Lung (tissue), 12 donors: ENCODE measurements around the gene FANCC. TPM values are rescaled to one million over a fixed set of nuclear protein-coding genes. Genes with fewer than 3 reads are reported as not detected.

Experiments used
- ATAC-seq: fragments of 200-7000 bp; cut with Tn5 transposase; one replicate; pipeline ENCODE4 v1.9.1; 2020; ENCODE audit warnings: moderate number of reproducible peaks; ENCODE audit not compliant: insufficient read depth, low FRiP score
- DNase-seq, 3 donors: peaks; one replicate each; pipeline ENCODE4 v3.0.0-alpha.2; 2013 to 2017
- H3K27ac ChIP-seq, 2 donors: one replicate each; pipeline ENCODE4 v1.5.1; 2013; ENCODE audit warnings: mild to moderate bottlenecking in 2 of 2, moderate library complexity in 2 of 2, control low read depth in 1 of 2, inconsistent platforms in 1 of 2, low read depth in 1 of 2, low read length in 1 of 2
- H3K27me3 ChIP-seq, 3 donors: one replicate each; pipeline ENCODE4 v1.5.1; 2013; ENCODE audit warnings: low read length in 2 of 3; ENCODE audit not compliant: control insufficient read depth in 3 of 3, insufficient read depth in 3 of 3
- H3K36me3 ChIP-seq, 4 donors: one replicate each; pipeline ENCODE4 v1.5.1; 2013; ENCODE audit warnings: low read length in 4 of 4, mild to moderate bottlenecking in 1 of 4, moderate library complexity in 1 of 4; ENCODE audit not compliant: control insufficient read depth in 4 of 4, insufficient read depth in 4 of 4
- H3K4me1 ChIP-seq, 5 donors: one replicate each; pipeline ENCODE4 v1.5.1; 2013; ENCODE audit warnings: low read length in 5 of 5, mild to moderate bottlenecking in 2 of 5, moderate library complexity in 1 of 5; ENCODE audit not compliant: control insufficient read depth in 5 of 5, insufficient read depth in 5 of 5
- H3K4me3 ChIP-seq: one replicate; pipeline ENCODE4 v1.5.1; 2013; ENCODE audit warnings: mild to moderate bottlenecking, control low read depth, moderate library complexity
- H3K9ac ChIP-seq, 2 donors: one replicate each; pipeline ENCODE4 v1.5.1; 2013; ENCODE audit warnings: low read length in 2 of 2, control low read depth in 1 of 2; ENCODE audit not compliant: insufficient read depth in 1 of 2
- H3K9me3 ChIP-seq, 4 donors: one replicate each; pipeline ENCODE4 v1.5.1; 2013; ENCODE audit warnings: low read length in 3 of 4, mild to moderate bottlenecking in 1 of 4, moderate library complexity in 1 of 4; ENCODE audit not compliant: control insufficient read depth in 4 of 4, insufficient read depth in 3 of 4
- CTCF ChIP-seq: IDR thresholded peaks from 2 replicates; pipeline ENCODE4 v1.5.1; 2012; ENCODE audit warnings: mild to moderate bottlenecking; ENCODE audit errors: control extremely low read depth, extremely low read depth
- WGBS, 2 donors: extraction: QIAGEN DNeasy Blood & Tissue Kit; methylation state at CpG; one replicate each; pipeline ENCODE4 v1.1.7; 2013; 5-methylcytosine and 5-hydroxymethylcytosine counted together
- polyA plus RNA-seq, 2 donors: library from polyadenylated mRNA; stranded (reverse); fragments of 200-250 nt; gene quantifications; one replicate each; pipeline ENCODE4 v1.2.1, GENCODE V29; 2013
- total RNA-seq, 2 donors: library from RNA; depleted of rRNA in 1 of 2; stranded (reverse); fragments of >200 nt in 1 of 2; gene quantifications; one replicate each; pipeline ENCODE4 v1.2.1, GENCODE V29; 2014 to 2021
- donor health status: control.
- donor health status: control.
- donor health status: Bipolar disorder and iron deficiency.
- donor health status: healthy.
- donor health status: DM: yes; HTN: yes; CAD: no.

The FANCC gene
- total and polyA plus RNA-seq, 4 donors, result 4.4 to 20.0 (median 8.7) TPM

GRCh38 chr9:95092262-95093072 lies 225.0 kb downstream of the FANCC start:
- H3K9ac ChIP-seq, result no peak overlapping the region

GRCh38 chr9:95091601-95092261 lies 225.8 kb downstream of the FANCC start:
- H3K4me1 ChIP-seq, result peaks cover 3 to 33% (median 22%) of the 10 kb centered on the region in 5 donors
- no peaks in the 10 kb centered on the region for H3K27me3 ChIP-seq
- no peak for TF ChIP-seq CTCF
- WGBS, 2 donors, result 47 to 51% methylated on average over 12 of the region's 12 CpGs
- DNase-seq, result peak in 2 of 3 donors; percentile 61 to 71
- H3K27ac ChIP-seq, result peak overlapping the region; percentile 67 to 75
- H3K36me3 ChIP-seq, result peaks cover 0 to 27% (median 9%) of the 10 kb centered on the region in 4 donors
- H3K9ac ChIP-seq, result peak overlapping the region in 1 of 2 donors; percentile 38
- H3K4me3 ChIP-seq, result no peak overlapping the region
- H3K9me3 ChIP-seq, result no peaks in the 10 kb centered on the region
- no peak for ATAC-seq

More at GRCh38 chr9:95092262-95093072, 225.0 kb downstream of the FANCC start:
- Histone ChIP-seq H3K4me3 (no peak overlapping the region), H3K36me3 (peaks cover 0 to 33% (median 9%) of the 10 kb centered on the region in 4 donors), H3K27me3 (no peaks in the 10 kb centered on the region), H3K9me3 (no peaks in the 10 kb centered on the region), H3K27ac (peak overlapping the region; percentile 17 to 75), H3K4me1 (peaks cover 3 to 35% (median 22%) of the 10 kb centered on the region in 5 donors)
- 55 to 58% methylated on average over 19 of the region's 19 CpGs for WGBS, 2 donors
- DNase-seq, result peak in 1 of 3 donors; percentile 36
- no peak for TF ChIP-seq CTCF
- ATAC-seq, result peak; percentile 3

- no peak for TF ChIP-seq CTCF
Observed at GRCh38 chr9:95090871-95091577, 226.5 kb downstream of the FANCC start.

More at GRCh38 chr9:95090871-95091577, 226.5 kb downstream of the FANCC start:
- no peaks in the 10 kb centered on the region for H3K27me3 ChIP-seq
- peak overlapping the region; percentile 67 to 75 for H3K27ac ChIP-seq
- H3K4me1 ChIP-seq, result peaks cover 3 to 33% (median 22%) of the 10 kb centered on the region in 5 donors
- 74 to 81% methylated on average over 14 of the region's 14 CpGs for WGBS, 2 donors
- H3K9ac ChIP-seq, result peak overlapping the region in 1 of 2 donors; percentile 38
- no peaks in the 10 kb centered on the region for H3K9me3 ChIP-seq
- H3K36me3 ChIP-seq, result peaks cover 2 to 32% (median 14%) of the 10 kb centered on the region in 4 donors
- ATAC-seq, result no peak
- DNase-seq, result no peak
- no peak overlapping the region for H3K4me3 ChIP-seq
